Measurements from ENCODE around the gene ANKRD6.
A peak's percentile ranks its signal among the peaks of the same experiment; 100 is the strongest.
"Not testable (repeated sequence)": the region's sequence is repeated elsewhere in the genome, so short reads cannot be mapped to it uniquely, and the experiment has no call there.

ANKRD6 gene

DNA sequence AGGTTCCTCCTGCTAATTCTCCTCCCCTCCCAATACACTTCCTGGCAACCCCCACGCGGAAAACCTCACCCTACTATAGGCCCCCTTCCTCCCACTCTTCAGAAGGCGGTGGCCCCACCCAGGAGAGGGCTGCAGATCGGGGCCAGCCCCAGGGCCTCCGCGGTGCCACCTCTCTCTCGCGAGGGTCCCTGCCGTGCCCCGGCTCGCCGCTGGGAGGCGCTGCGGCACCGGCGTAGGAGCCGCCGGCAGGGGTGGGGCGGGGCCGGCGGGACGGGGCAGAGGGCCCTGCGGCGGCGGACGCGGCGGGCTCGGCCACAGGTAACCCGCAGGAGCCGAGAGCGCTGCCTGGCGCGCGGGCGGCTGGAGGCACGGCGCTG is at the start of gene ANKRD6:
Gene ANKRD6 (plus strand): TSS at position 278 of the 377 bp plus-strand sequence. CDS start 133,825 bp downstream, outside the sequence.
- DNase-seq: peak; percentile 38

DNA sequence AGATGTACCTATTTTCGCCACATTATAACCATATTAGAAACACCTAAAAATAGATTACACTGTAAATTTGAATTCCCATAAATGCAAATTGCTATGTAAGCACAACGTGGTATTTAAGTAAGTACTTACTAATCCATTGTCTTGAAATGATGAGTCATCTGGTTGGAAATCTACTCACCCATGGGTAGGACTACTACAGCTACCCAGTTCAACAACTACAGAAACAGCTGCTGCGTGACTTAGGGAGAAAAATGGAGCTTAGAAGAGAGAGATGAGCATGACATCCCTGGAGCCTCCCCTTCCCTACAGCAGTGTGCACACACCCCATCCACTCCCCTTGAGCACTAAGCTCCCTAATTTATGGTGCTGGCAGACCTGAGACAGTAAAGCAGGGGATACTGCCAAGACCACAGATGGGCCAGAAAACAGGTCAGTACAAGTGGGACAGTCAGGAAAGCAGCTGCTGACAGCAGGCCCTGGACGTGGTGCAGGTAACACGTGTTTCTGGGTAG is 47.7 kb upstream of the ANKRD6 start:
- peak; percentile 56 for DNase-seq

DNA sequence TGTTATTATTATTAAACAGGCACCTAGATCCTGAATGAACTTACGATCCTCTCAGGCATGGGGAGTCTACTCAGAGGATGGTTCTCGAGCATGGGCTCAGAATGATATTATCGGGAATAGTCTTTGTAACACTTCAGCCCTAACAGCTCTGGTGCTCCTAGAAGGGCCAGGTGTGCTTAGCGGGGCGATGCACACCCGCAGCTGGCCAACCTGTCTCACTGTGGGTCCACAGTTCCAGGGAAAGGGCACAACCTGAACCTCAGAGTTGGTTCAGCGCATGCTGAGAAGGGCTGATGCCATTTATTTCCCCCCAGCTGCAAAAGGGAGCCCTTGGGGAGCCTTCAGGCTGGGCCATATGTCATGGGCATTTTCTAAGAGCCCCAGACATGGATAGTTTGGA is 47.1 kb upstream of the ANKRD6 start:
- no peak for DNase-seq

DNA sequence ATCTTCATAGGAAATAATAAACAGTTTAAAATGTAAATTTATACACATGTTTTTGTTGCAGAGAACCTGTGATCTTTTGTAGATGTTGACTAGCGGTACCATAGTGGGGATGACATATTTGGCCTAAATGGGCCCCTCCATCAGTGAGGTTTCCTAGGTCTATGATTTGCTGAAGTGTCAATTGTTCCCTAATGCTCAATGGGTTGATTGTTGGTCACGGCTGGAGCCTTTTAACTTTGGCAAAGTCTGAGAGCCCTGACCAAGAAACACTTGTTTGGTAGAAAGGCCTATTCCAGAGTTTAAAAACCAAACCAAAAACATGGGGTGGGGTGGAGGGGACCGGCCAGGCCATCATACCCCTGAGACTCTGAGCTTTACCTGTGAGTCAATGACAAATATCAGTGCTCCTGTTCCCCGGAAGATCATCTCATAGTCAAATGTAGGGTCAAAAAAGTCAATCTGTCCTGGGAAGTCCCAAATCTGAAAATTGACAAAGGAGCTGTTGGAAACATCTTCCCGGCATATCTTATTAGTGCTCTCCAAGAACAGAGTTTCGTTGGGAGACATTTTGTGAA is 45.9 kb upstream of the ANKRD6 start:
- DNase-seq: no peak

DNA sequence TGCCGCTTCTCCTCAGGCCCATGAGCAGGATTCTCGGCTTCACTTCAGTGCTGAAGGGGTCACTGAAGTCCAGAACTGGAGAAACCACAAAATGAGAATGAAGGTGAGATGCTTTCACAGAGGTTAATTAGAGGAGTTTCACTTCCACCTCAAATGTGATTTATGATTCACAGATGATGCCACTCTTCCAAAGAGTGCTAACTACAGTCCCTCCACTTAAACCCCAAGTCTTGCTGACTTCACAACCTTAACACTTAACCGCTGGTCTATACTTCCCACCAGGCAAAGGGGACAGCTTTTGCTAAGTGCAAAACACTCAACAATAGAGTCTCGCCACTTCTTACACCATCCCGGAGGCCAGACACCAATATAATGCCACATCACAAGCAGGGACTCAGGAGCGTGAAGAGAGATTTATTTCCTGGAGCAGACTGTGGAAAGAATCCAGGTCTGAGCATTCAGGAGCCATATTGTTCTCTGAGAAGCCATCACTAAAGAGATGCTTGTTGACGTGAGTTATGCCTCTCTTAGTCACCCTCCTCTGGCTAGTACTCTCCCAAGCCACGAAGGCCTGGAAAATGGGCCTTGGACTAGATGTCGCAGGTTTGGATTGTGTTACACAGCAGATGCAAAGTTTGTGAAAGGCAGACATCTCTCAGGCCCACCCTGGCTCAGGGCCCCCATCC is 45.3 kb upstream of the ANKRD6 start:
- no peak for DNase-seq

DNA sequence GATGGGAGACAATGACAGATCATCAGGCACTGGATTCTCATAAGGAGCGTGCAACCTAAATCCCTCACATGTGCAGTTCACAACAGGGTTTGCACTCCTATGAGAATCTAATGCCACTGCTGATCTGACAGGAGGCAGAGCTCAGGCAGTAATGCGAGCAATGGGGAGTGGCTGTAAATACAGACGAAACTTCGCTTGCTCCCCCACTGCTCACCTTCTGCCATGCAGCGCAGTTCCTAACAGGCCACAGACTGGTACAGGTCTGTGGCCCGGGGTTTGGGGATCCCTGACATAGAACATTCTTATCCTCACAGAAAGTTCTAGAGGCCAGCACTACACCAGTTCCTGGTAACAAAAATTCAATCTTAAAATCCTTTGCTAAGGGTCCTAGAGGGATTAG is 44.1 kb upstream of the ANKRD6 start:
- DNase-seq: no peak

DNA sequence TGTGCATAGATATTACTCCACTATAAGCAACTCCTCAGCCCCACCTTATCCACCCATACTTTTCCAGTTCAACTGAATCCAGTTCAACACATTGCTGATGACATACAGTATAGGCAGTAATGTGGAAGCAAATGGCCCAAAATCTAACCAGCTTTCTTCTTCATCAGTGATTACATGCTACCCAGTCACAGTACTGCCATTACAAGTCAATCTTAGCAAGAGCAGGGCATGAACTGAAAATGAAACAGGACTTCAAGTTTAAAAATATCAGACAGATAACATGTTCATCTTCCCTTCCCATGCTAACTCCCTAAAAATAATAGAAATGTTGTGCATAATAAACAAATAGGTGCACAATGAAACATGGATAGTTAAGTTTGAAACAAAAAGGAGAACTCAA is 40.1 kb upstream of the ANKRD6 start:
- DNase-seq: no peak

DNA sequence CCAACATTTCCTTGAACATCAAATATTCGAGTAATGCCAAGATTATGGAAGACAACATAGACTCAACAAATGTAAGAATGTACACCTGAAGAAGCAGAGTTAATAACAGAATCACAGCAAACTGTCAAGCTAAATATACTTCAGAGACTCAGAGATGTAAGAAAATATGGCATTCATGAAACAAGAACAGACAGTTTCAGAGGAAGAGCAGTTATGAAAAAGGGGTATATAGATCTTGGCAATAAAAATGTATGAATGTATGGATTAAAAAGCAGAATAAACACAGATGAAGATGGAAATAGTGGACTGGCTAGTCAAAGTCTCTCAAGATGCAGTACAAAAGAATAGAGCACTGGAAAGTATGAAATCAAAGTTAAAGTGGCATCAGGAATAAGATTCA is 39.3 kb upstream of the ANKRD6 start:
- no peak for DNase-seq

DNA sequence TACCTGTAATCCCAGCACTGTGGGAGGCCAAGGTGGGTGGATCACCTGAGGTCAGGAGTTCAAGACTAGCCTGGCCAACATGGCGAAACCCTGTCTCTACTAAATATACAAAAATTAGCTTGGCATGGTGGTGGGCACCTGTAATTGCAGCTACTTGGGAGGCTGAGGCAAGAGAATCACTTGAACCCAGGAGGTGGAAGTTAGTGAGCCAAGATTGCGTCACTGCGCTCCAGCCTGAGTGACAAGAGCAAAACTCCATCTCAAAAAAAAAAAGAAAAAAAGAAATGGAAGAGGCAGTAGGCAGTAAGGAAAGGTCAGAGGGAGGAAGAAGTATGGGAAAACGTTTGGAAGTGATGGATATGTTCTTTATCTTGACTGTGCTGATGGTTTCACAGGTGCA is 35.1 kb upstream of the ANKRD6 start:
- DNase-seq: not testable (repeated sequence)

DNA sequence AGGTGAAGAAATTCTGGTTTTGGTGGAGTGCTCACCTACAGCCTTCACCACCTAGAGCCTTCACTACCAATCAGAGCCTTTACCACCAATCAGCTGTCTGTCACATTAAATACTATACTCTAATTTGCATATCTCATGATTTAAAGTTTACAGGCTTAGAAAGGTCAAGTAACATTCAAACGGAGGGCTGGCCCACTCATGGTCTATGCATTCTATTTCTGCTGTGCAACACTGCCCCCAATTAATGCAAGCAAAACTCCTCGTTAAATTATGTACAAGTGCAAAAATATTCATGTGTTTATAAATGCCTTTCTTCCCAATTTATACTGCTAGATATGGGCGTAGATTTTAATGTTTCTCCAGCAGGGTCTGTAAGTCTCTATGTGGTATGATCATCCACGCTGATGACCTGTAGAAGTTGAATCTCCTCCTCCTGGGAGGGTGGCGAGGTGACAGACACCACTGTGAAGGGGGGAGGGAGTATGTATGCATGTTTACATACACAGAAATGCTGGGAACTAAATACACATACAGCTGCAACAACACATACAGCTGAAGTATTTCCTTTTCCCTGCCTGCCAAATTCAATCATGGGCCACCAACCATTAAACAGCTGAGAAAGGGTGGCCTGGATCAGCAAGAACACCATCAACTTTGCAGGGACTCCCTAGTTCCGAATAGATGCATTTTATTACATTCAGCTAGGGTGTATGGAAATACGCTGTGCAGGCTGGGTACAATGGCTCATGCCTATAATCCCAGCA is 34.0 kb upstream of the ANKRD6 start:
- DNase-seq: no peak

DNA sequence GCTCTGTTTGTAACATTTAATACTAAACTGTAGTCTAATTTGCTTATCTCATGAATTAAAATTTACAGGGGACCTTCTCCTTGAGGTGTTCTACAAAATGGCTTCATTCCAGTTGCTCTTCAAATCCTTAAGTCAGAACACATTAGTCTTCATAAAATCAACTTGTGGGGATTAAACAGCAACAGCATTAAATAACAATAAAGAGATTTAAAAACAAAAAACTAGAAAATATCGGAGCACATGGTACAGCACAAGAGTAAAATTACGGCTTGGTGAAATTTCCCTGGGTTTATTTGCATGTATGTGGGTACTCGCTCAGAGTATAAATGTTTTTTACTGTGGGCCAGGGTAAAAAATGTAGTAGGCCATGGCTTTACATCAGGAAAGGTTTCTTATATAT is 32.9 kb upstream of the ANKRD6 start:
- no peak for DNase-seq

DNA sequence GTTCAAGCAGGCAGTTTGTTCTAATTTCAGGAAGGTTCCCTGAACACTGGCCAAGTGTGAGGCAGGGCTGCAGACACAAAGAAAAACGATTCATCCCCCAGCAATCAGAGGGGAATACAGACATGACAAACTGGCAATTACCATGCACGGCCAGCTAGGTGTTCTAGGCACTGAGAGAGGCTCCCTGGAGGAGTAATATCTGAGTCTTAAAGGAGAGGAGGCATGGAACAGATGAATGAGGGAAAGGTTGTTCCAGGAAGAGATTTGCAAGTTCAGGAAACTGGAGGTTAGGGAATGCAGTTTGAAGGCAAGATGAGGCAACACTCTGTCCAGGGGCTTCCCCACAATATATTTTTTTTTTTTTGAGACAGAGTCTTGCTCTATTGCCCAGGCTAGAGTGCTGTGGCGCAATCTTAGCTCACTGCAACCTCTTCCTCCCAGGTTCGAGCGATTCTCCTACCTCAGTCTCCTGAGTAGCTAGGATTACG is 32.0 kb upstream of the ANKRD6 start:
- DNase-seq: no peak

DNA sequence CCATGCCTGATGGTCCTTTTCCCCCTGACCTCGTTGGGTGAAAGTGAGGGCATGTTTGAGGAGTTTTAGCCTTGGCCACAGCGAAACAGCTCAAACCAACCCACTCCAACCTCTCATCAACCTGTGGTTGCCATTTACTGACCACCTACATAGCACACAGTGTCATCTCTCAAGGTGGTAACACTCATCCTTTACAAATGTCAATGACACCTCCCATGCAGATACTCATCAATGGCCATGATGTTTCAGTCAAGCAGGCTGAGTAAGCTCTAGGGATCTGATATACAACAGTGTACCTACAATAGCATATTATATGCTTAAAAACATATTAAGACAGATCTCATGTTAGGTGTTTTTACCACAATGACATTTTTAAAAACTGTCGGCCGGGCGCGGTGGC is 30.2 kb upstream of the ANKRD6 start:
- DNase-seq: no peak

DNA sequence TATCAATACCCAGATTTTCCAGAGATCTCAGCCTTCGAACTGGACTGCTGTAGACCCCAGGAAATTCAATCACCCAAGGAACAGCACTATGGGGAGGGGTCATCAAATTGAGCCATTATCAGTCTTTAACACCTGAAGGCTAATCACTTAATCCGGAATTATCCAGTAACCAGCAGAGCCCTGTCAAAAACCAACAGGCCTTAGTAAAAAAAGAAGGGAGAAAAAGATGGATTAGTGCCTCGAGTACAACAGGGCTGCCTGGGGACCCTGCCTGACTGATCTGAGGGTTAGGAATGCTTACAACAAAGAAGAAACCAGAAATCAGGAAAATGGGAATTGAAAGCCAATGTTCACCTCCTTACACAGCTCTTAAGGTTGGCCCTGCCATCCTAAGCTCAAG is 28.4 kb upstream of the ANKRD6 start:
- DNase-seq: no peak

DNA sequence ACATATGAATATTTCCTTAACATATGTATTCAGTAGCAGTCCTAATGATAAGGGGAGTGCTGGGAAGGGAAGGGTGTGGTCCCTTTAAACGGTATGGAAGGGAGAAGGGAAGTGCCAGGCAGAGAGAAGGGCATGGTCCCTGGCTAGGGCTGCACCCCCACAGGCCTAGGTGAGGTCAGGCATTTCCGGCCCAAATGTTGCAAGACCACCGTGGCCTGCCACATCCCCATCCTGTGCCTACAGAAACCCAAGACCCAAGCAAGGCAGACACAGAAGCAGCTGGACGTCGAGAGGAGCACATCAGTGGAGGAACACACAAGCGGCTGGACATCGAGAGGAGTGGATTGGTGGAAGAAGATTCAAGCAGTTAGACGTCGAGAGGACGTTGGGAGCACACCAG is 26.8 kb upstream of the ANKRD6 start:
- no peak for DNase-seq

DNA sequence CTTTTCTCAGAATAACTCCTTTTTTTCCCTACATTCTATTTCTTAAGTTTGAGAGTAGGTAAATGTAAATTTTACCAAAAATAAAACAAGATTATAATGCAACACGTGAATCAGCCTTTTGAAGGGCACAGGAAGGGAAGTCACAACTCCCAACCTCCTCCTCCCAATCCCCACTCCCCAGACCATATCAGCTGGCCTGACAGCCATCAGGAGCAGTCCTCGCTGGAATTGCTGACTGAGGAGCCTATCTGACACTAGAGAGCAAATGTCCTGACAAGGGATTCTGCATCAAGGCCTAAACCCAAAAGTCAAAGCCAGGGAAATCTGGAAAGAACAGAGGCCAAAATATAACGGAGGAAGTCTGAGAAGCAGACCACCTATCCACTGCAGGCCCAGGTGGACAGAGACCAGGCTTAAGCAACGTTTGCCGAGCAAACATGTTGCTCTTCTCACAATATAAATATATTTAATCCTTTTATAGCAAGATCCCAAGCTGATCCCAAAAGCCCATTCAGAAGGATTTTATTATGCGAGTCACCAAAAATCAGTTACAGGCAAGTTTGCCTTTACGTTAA is 23.4 kb upstream of the ANKRD6 start:
- DNase-seq: no peak

DNA sequence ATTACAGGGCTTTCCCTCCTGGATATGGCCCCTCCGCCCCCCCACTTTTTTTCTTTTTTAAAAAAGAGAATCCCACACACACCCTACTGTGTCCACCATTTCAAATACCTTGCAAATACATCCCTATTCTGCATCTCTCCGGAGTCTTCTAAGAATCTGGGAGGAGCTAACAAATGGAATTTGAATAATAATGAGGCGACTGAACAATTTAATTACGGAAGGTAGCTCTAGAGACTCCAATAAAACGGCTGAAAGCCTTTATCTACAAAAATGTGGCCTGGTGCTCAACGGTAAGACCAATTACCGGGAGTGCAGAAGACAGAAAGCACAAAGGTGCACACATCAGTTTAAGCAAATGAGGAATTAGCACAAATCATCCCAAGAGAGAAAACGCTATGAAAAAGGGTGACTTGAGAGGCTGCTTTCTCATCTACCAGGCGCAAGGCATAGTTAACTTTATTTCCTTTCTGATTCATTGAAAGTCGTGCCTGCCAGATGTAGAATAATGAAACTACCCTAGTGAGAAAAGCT is 22.7 kb upstream of the ANKRD6 start:
- DNase-seq: no peak

DNA sequence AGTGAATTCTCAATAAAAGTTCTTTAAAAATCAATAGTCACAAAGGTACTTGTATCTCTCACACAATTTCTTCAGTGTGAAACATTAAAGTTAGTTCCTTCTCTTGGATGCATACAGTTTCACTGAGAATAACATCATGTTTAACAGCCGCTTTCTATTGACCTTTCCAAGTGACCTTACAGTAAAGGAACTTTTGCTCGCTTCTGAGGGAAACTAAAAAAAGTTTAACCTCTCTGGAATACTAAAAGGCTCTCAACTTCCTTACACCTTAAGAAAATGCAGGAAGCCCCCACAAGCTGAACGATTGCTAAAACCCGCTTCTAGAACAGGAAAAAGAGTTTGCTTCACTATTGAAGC is 22.2 kb upstream of the ANKRD6 start:
- no peak for DNase-seq

DNA sequence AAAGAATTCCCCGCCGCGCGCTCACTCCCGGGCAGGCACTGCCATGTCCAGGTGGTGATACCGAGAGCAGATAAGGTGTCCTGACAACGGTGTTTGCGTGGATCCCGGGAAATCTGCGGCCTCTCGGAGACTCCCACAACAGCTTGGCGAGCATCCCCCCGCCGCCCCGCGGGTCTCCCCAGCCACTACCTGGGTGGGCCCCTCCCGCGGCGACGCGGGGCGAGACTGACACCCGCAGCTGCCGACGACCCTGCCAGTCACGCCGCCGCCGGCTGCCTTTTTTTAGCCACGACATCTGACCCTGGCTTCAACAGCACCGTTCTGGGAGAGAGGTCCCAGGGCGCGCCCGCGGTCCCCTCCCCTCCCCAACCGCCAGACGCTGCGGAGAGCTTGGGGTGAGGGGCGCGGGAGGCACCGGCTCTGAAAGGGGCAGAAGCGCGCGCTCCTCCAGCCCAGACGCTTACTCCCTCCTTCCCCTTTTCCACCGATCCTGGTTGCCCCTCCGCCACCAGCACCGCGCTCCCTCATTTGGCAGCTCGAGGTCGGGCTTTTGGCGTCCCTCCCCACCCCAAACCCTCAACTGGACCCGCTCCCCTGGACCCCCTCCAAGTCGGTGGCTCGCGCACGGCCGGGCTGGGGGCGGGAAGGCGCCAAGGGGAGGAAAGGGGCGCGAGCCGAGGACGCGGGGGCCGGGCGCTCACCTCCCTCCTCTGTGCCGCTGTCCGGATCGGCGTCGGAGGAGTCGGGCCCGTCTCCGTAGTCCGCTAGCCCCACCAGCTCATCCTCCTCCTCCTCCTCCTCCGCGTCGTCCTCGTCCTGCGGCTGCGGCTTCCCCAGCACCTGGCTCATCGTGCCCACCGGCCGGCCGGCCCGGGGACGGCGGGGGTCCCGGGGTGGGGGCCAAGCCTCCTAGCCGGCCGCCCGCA is 21.5 kb upstream of the ANKRD6 start:
- no peak for DNase-seq

DNA sequence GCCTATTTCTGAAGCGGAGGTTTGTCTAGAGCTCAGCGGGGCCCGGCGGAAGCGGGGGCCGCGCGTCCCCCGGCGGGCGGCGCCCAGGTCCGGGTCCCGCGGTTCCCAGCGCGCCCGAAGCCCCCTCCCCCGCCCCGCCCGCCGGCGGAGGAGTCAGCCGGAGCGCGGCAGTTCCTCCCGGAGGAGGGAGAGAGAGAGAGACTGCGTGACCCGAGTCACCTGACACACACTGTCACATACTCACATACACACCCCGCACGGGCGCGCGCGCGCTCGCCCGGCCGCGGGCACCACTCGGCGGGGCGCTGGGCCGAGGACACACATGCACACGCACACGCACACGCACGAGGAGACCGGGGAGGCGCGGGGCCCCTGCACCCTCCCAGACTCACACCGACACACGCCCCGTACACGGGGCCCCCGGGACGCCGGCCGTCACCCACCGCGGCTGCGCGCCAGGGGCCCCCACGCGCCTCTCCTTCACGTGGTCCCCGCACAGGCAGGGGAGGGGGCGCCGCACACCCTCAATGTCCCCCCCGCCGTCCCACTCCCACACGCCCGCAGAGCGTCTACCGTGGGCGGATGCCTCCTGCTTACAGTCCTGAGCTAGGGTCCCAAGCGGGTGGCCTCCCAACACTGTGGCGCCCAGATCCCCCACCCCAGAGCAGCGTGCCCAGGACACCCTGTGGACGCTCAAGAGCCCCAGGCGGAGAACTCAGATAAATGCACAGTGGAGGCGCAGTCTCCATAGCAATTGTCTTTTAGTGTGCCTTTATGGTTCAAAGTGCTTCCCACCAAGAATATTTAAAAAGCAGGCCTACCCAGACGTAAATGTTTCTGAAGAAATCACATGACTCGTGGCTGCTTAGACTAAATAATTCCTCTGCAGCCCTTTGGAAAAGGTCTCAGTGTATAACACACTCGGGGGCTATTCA is 20.6 kb upstream of the ANKRD6 start, which contains the start of gene RRAGD:
Gene RRAGD (minus strand): TSS at position 203 of the 935 bp plus-strand sequence. CDS start 280 bp downstream, outside the sequence.
- DNase-seq: no peak

DNA sequence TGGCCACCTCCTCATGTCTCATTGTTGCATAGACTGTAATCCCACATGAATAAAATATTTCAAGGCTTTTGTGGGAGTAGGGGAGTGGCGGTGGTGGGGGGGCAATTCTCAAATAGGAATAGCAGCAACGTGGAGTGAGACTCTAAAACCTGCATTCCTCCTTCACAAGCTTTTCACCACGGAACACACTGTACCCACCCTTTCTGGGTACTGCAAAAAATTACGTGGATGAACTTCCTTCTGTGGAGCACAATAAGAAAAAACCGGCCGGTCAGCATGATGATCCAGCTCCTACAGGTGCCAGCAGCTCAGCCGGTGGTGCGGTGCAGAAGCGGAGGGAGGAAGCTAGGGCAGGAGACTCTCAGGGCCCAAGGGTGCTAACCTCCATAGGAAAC is 19.9 kb upstream of the ANKRD6 start:
- no peak for DNase-seq

All from kidney glomerular epithelial cell (primary cell).